ENCODE results near the gene NCAPD2.
A peak's percentile ranks its signal among the peaks of the same experiment; 100 is the strongest.
"Not testable (repeated sequence)": the region's sequence is repeated elsewhere in the genome, so short reads cannot be mapped to it uniquely, and the experiment has no call there.

NCAPD2 gene

GRCh38 chr12:6536894-6537579 is 43.1 kb downstream of the NCAPD2 start:
- Histone ChIP-seq H3K9me3 (ENCODE audit: severe bottlenecking) (no peaks in the 10 kb centered on the region), H3K36me3 (peaks cover 73% of the 10 kb centered on the region), H3K27me3 (ENCODE audit: insufficient read depth, low read depth, severe bottlenecking) (no peaks in the 10 kb centered on the region), H3K27ac (no peak overlapping the region), H3K4me3 (ENCODE audit: low read depth, low read length) (no peak overlapping the region)
- DNase-seq: no peak
- TF ChIP-seq, protein P1, sequence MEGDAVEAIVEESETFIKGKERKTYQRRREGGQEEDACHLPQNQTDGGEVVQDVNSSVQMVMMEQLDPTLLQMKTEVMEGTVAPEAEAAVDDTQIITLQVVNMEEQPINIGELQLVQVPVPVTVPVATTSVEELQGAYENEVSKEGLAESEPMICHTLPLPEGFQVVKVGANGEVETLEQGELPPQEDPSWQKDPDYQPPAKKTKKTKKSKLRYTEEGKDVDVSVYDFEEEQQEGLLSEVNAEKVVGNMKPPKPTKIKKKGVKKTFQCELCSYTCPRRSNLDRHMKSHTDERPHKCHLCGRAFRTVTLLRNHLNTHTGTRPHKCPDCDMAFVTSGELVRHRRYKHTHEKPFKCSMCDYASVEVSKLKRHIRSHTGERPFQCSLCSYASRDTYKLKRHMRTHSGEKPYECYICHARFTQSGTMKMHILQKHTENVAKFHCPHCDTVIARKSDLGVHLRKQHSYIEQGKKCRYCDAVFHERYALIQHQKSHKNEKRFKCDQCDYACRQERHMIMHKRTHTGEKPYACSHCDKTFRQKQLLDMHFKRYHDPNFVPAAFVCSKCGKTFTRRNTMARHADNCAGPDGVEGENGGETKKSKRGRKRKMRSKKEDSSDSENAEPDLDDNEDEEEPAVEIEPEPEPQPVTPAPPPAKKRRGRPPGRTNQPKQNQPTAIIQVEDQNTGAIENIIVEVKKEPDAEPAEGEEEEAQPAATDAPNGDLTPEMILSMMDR (IDR thresholded peaks at IDR 0.05; ENCODE audit: low read depth, low read length): no peak

DNA sequence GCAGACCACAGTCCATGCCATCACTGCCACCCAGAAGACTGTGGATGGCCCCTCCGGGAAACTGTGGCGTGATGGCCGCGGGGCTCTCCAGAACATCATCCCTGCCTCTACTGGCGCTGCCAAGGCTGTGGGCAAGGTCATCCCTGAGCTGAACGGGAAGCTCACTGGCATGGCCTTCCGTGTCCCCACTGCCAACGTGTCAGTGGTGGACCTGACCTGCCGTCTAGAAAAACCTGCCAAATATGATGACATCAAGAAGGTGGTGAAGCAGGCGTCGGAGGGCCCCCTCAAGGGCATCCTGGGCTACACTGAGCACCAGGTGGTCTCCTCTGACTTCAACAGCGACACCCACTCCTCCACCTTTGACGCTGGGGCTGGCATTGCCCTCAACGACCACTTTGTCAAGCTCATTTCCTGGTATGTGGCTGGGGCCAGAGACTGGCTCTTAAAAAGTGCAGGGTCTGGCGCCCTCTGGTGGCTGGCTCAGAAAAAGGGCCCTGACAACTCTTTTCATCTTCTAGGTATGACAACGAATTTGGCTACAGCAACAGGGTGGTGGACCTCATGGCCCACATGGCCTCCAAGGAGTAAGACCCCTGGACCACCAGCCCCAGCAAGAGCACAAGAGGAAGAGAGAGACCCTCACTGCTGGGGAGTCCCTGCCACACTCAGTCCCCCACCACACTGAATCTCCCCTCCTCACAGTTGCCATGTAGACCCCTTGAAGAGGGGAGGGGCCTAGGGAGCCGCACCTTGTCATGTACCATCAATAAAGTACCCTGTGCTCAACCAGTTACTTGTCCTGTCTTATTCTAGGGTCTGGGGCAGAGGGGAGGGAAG is 43.9 kb downstream of the NCAPD2 start:
- not testable (repeated sequence) for H3K27me3 ChIP-seq (ENCODE audit: insufficient read depth, low read depth, severe bottlenecking); H3K27ac ChIP-seq; H3K9me3 ChIP-seq (ENCODE audit: severe bottlenecking); H3K4me3 ChIP-seq (ENCODE audit: low read depth, low read length)
- TF ChIP-seq, protein P1 (IDR thresholded peaks at IDR 0.05; ENCODE audit: low read depth, low read length): peak; percentile 72
- peaks cover 75% of the 10 kb centered on the region for H3K36me3 ChIP-seq
- peak; percentile 82 for DNase-seq

DNA sequence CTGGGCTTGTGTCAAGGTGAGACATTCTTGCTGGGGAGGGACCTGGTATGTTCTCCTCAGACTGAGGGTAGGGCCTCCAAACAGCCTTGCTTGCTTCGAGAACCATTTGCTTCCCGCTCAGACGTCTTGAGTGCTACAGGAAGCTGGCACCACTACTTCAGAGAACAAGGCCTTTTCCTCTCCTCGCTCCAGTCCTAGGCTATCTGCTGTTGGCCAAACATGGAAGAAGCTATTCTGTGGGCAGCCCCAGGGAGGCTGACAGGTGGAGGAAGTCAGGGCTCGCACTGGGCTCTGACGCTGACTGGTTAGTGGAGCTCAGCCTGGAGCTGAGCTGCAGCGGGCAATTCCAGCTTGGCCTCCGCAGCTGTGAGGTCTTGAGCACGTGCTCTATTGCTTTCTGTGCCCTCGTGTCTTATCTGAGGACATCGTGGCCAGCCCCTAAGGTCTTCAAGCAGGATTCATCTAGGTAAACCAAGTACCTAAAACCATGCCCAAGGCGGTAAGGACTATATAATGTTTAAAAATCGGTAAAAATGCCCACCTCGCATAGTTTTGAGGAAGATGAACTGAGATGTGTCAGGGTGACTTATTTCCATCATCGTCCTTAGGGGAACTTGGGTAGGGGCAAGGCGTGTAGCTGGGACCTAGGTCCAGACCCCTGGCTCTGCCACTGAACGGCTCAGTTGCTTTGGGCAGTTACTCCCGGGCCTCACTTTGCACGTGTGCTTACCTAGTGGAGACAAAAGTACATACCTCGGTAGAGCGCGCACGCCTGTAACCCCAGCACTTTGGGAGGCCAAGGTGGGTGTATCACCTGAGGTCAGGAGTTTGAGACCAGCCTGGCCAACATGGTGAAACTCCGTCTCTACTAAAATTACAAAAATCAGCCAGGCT is 44.8 kb downstream of the NCAPD2 start:
- H3K36me3 ChIP-seq: peaks cover 79% of the 10 kb centered on the region
- no peak overlapping the region for H3K27ac ChIP-seq
- DNase-seq: no peak
- TF ChIP-seq, protein P1 (IDR thresholded peaks at IDR 0.05; ENCODE audit: low read depth, low read length): no peak
- no peaks in the 10 kb centered on the region for H3K9me3 ChIP-seq (ENCODE audit: severe bottlenecking)
- H3K4me3 ChIP-seq (ENCODE audit: low read depth, low read length): no peak overlapping the region
- H3K27me3 ChIP-seq (ENCODE audit: insufficient read depth, low read depth, severe bottlenecking): no peaks in the 10 kb centered on the region

DNA sequence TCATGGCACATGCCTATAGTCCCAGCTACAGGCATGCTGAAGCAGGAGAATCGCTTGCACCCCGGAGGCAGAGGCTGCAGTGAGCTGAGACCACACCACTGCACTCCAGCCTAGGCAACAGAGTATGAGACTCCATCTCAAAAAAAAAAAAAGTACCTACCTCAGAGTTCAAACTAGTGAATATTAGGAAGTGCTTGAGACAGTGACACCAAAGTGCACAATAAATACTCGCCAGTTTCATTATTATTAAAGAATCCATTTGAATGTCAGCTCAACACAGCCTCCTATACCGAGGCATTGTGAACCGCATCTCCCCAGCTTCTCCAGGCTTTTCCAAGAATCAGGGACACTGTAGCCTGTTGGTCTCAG is 45.4 kb downstream of the NCAPD2 start:
- Histone ChIP-seq H3K27ac (no peak overlapping the region), H3K36me3 (peaks cover 81% of the 10 kb centered on the region), H3K4me3 (ENCODE audit: low read depth, low read length) (no peak overlapping the region), H3K9me3 (ENCODE audit: severe bottlenecking) (no peaks in the 10 kb centered on the region), H3K27me3 (ENCODE audit: insufficient read depth, low read depth, severe bottlenecking) (no peaks in the 10 kb centered on the region)
- no peak for DNase-seq
- TF ChIP-seq, protein P1 (IDR thresholded peaks at IDR 0.05; ENCODE audit: low read depth, low read length): no peak

DNA sequence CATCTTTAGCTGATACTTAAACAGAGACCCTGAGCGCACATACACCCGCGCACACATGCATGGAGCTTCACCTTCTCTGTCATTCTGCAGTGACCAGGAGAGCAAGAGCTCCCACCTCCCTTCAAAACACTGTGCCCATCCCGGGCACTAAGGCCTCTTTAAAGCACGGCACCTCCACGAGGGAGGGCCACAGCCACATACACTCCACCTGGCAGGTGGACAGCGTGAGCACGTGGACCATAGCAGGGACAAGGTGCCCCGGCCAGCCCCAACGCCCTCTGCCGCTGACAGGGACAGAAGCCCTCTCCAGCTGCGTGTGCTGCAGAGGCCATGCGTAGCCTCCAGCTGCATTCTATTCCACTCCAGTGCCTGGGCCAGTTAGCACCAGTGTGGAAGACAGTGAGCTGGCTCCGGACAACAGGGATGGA is 45.8 kb downstream of the NCAPD2 start:
- Histone ChIP-seq H3K27me3 (ENCODE audit: insufficient read depth, low read depth, severe bottlenecking) (no peaks in the 10 kb centered on the region), H3K4me3 (ENCODE audit: low read depth, low read length) (no peak overlapping the region), H3K27ac (no peak overlapping the region), H3K9me3 (ENCODE audit: severe bottlenecking) (no peaks in the 10 kb centered on the region), H3K36me3 (peaks cover 81% of the 10 kb centered on the region)
- TF ChIP-seq, protein P1 (IDR thresholded peaks at IDR 0.05; ENCODE audit: low read depth, low read length): no peak
- no peak for DNase-seq

Data from WERI-Rb-1 (cell line).